H1 (cell line): Measurements from ENCODE around the gene SLAMF6. TPM values are rescaled to one million over a fixed set of nuclear protein-coding genes. Genes with fewer than 3 reads are reported as not detected.

ENCODE experiments used
- SRF ChIP-seq: IDR thresholded peaks from 2 replicates; pipeline ENCODE4 v1.6.1; 2011; ENCODE audit warnings: mild to moderate bottlenecking, low read depth, low read length, moderate library complexity
- TBP ChIP-seq: IDR thresholded peaks from 2 replicates; pipeline ENCODE4 v1.6.1; 2011; ENCODE audit warnings: low read depth, low read length, improper control_type of control experiment
- polyA plus RNA-seq, 7 experiments: library from polyadenylated mRNA; depleted of rRNA in 3 of 7; stranded (reverse) in 5 of 7; unstranded in 2 of 7; fragments of >200 nt in 5 of 7; fragments of 200-250 nt in 2 of 7; gene quantifications; 1 replicate in 5 of 7; 2 replicates in 1 of 7; 4 replicates in 1 of 7; pipeline versions ENCODE4 v1.2.1 to v1.2.3, GENCODE V29; 2011 to 2013; ENCODE audit warnings: missing spikeins in 2 of 7, mixed read lengths in 2 of 7
- total RNA-seq: library from RNA; stranded (reverse); fragmentation: NEBNext Ultra II Directional; extraction: Animal tissue kit (Norgen Biotek cat#: 25700); gene quantifications from 2 replicates; pipeline ENCODE4 v1.2.1, GENCODE V29; 2021

The SLAMF6 gene
- total and polyA plus RNA-seq, 2 of the 8 experiments (the other 6 are each of a cell fraction or from before 2014, with no cell fraction given), result not detected

DNA sequence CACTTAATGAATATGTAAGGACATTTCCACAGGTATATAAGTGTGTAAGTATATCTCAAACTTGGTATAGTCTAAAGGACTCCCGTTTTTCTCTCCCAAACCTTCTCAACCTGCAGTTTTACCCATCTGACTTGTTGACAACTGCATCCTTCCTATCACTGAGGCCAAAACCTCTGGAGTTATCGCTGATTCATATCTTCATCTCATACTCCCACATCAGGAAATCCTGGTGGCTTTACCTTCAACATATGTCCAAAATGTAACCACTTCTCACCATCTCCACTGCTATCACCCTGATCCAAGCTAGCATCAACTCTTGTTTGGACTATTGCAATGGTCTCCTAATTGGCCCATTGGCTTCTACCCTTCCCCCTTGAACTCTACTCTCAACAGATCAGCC, 30.4 kb downstream of the SLAMF6 start (continued):
- TF ChIP-seq SRF (no peak), TBP (no peak)
